HepG2 (cell line): Measurements from ENCODE around the gene LRRC4C. TPM values are rescaled to one million over a fixed set of nuclear protein-coding genes. Genes with fewer than 3 reads are reported as not detected.

Experiments
- ATAC-seq: fragments of 200-7000 bp; cut with Tn5 transposase; 3 replicates; pipeline ENCODE4 v1.9.1; 2020; ENCODE audit warnings: mild to moderate bottlenecking, moderate library complexity
- BruUV-seq: library from RNA; stranded (reverse); fragments of 400-500 nt; replicated peaks from 2 replicates; lab custom pipeline; 2021; lab: Mats Ljungman, UMichigan
- CTCF ChIA-PET: fragments of 300-600 bp; formaldehyde crosslinking; extraction: SDS; loops from one replicate; lab custom pipeline; 2021; ENCODE audit warnings: low total read pairs, inconsistent platforms, low intra/inter-chr PET ratio; lab: Yijun Ruan, JAX
- POLR2A ChIA-PET: fragments of 350-600 bp; sonication (Branson Sonifier 250); formaldehyde crosslinking; loops from one replicate; lab custom pipeline; 2020; ENCODE audit warnings: antibody characterized with exemption, inconsistent platforms; lab: Yijun Ruan, JAX
- DNase-seq: peaks from one replicate; pipeline ENCODE4 v3.0.0-alpha.2; 2015; ENCODE audit warnings: low spot score
- FAIRE-seq: peaks from 3 replicates; lab custom pipeline; 2011; peaks lifted over from hg19 to GRCh38; lab: Jason Lieb, UNC
- H2AFZ ChIP-seq: one replicate; pipeline ENCODE4 v1.6.1; 2011; ENCODE audit warnings: low read length, inconsistent platforms
- H3K27ac ChIP-seq: fragments of 300-600 bp; 3 replicates; pipeline ENCODE4 v1.8.0; 2011; ENCODE audit warnings: mixed run types, mild to moderate bottlenecking, mixed read lengths, low read length, inconsistent platforms; ENCODE audit not compliant: insufficient read depth; ENCODE audit errors: extremely low read length
- H3K27me3 ChIP-seq, 2 experiments: fragments of 200-600 bp in 1 of 2; 2 replicates in 1 of 2; 3 replicates in 1 of 2; pipeline versions ENCODE4 v1.6.0 to v1.8.0; 2011; ENCODE audit warnings: low read length in 2 of 2, mild to moderate bottlenecking in 2 of 2, moderate library complexity in 2 of 2, inconsistent platforms in 1 of 2; ENCODE audit not compliant: insufficient read depth in 2 of 2, control insufficient read depth in 1 of 2
- H3K36me3 ChIP-seq, 2 experiments: fragments of 200-600 bp in 1 of 2; replicated peaks in 1 of 2; 2 replicates in 1 of 2; 3 replicates in 1 of 2; pipeline versions ENCODE4 v1.5.1 to v1.8.0; 2011; ENCODE audit warnings: low read length in 2 of 2, inconsistent platforms in 1 of 2; ENCODE audit not compliant: insufficient read depth in 2 of 2, control insufficient read depth in 1 of 2
- H3K4me1 ChIP-seq: 2 replicates; pipeline ENCODE4 v1.5.1; 2012; ENCODE audit warnings: low read length, inconsistent platforms; ENCODE audit not compliant: insufficient read depth
- H3K4me2 ChIP-seq: 2 replicates; pipeline ENCODE4 v1.6.0; 2011; ENCODE audit warnings: low read depth, low read length, inconsistent platforms
- H3K4me3 ChIP-seq, 3 experiments: fragments of 200-600 bp in 1 of 3; sonication (generic), shearing (Covaris generic) in 1 of 3; replicated peaks in 1 of 3; 2 replicates each; pipeline ENCODE4 v1.5.1; 2011 to 2016; ENCODE audit warnings: low read length in 3 of 3, inconsistent platforms in 2 of 3, low read depth in 2 of 3, mild to moderate bottlenecking in 2 of 3, control low read depth in 1 of 3, mixed read lengths in 1 of 3; ENCODE audit not compliant: insufficient read depth in 1 of 3
- H3K79me2 ChIP-seq: one replicate; pipeline ENCODE4 v1.6.1; 2011; ENCODE audit warnings: low read length, inconsistent platforms; ENCODE audit not compliant: insufficient read depth
- H3K9ac ChIP-seq: 2 replicates; pipeline ENCODE4 v1.6.0; 2011; ENCODE audit warnings: mild to moderate bottlenecking, low read depth, low read length, inconsistent platforms; ENCODE audit not compliant: insufficient read depth
- H3K9me3 ChIP-seq: 2 replicates; pipeline ENCODE4 v1.5.1; 2012; ENCODE audit warnings: mild to moderate bottlenecking, low read length
- H4K20me1 ChIP-seq: 2 replicates; pipeline ENCODE4 v1.6.0; 2011; ENCODE audit warnings: inconsistent platforms, mild to moderate bottlenecking, low read length, moderate library complexity; ENCODE audit not compliant: insufficient read depth
- HMGA1 ChIP-seq: sonication (generic); formaldehyde crosslinking; conservative IDR thresholded peaks from 2 replicates; pipeline ENCODE4 v1.4.0; 2020; ENCODE audit warnings: missing genetic modification reagents
- MIXL1 ChIP-seq: IDR thresholded peaks from 2 replicates; pipeline ENCODE4 v1.6.1; 2016
- RAD21 ChIP-seq: fragments of 450-650 bp; formaldehyde crosslinking; IDR thresholded peaks from 2 replicates; pipeline ENCODE4 v1.5.0; 2020; ENCODE audit warnings: mild to moderate bottlenecking
- SAP130 ChIP-seq: IDR thresholded peaks from 2 replicates; pipeline ENCODE4 v1.6.1; 2016; ENCODE audit warnings: low read depth
- SP140L ChIP-seq: sonication (generic); formaldehyde crosslinking; IDR thresholded peaks from 2 replicates; pipeline ENCODE4 v1.4.0; 2020; ENCODE audit warnings: missing genetic modification reagents, borderline replicate concordance
- TEAD3 ChIP-seq: optimal IDR thresholded peaks from 2 replicates; pipeline ENCODE3; 2016; ENCODE audit warnings: borderline replicate concordance
- ZNF556 ChIP-seq: sonication (generic); formaldehyde crosslinking; IDR thresholded peaks from 2 replicates; pipeline ENCODE4 v1.4.0; 2020; ENCODE audit warnings: mild to moderate bottlenecking, missing genetic modification reagents, borderline replicate concordance
- ZSCAN12 ChIP-seq: sonication (generic); formaldehyde crosslinking; IDR thresholded peaks from 2 replicates; pipeline ENCODE4 v1.9.0; 2021; ENCODE audit warnings: mild to moderate bottlenecking, missing genetic modification reagents
- WGBS: methylation state at CpG from one replicate; pipeline ENCODE4 v1.1.6; 2017; ENCODE audit warnings: low lambda C conversion rate; 5-methylcytosine and 5-hydroxymethylcytosine counted together
- in situ Hi-C: cut with HindIII; loops from 2 replicates; pipeline ENCODE4 v1.10.0; 2017; ENCODE audit warnings: low pct_unique_long_range_greater_than_20kb; ENCODE audit not compliant: extremely low pct_ligation_motif_present
- intact Hi-C: fragments of 100-400 bp; cut with micrococcal nuclease; formaldehyde crosslinking; loops from one replicate; pipeline ENCODE4 v1.10.0; 2022; ENCODE audit not compliant: unreplicated experiment
- polyA plus RNA-seq, 8 experiments: library from polyadenylated mRNA; depleted of rRNA in 3 of 8; stranded (reverse) in 7 of 8; unstranded in 1 of 8; fragments of >200 nt; fragmentation: Illumina TruSeq in 4 of 8; extraction: Trizol in 4 of 8; gene quantifications; 2 replicates each; pipeline versions ENCODE4 v1.2.1 to v1.2.3, GENCODE V29; 2011 to 2016; ENCODE audit warnings: low read depth in 4 of 8, missing spikeins in 1 of 8, mixed read lengths in 1 of 8; ENCODE audit not compliant: insufficient read depth in 1 of 8
- total RNA-seq, 5 experiments: library from RNA; depleted of rRNA; stranded (reverse); fragments of >200 nt; fragmentation: Illumina TruSeq; extraction: Trizol; gene quantifications; 2 replicates each; pipeline ENCODE4 v1.2.3, GENCODE V29; 2016; ENCODE audit warnings: low read depth in 1 of 5
- TF ChIP-seq, protein P1 (sequence below): sonication (generic); formaldehyde crosslinking; IDR thresholded peaks from 2 replicates; pipeline ENCODE4 v1.5.1; 2020; ENCODE audit warnings: mild to moderate bottlenecking, missing genetic modification reagents
- TF ChIP-seq, protein P2 (sequence below): IDR thresholded peaks from 2 replicates; pipeline ENCODE4 v1.6.1; 2016; ENCODE audit warnings: low read depth
- TF ChIP-seq, protein P3 (sequence below): sonication (generic); formaldehyde crosslinking; IDR thresholded peaks from 2 replicates; pipeline ENCODE4 v1.4.0; 2020; ENCODE audit warnings: mild to moderate bottlenecking, missing genetic modification reagents

Gene LRRC4C
- total and polyA plus RNA-seq, 2 of the 13 experiments (the other 11 are each of a cell fraction or from before 2014, with no cell fraction given), result not detected

DNA sequence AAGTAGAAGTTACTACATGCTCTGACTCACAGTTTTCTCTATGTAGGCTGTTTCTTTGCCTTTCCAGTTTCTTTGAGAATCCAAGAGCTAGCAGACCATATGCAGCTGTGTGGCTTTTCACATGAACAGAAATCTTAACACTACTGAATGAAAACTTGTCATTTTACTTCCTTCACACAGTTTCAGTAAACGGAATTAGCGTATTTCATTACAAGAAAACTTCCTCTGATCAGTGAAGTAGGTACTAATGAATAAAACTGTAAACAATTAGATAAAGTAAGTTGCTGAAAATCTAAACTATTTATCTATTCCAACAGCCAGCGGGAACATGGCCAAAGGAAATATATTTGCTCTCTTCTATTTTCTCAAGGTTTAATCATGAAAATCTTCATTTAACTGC, 953.2 kb downstream of the LRRC4C start (continued):
- TF ChIP-seq, protein P1, sequence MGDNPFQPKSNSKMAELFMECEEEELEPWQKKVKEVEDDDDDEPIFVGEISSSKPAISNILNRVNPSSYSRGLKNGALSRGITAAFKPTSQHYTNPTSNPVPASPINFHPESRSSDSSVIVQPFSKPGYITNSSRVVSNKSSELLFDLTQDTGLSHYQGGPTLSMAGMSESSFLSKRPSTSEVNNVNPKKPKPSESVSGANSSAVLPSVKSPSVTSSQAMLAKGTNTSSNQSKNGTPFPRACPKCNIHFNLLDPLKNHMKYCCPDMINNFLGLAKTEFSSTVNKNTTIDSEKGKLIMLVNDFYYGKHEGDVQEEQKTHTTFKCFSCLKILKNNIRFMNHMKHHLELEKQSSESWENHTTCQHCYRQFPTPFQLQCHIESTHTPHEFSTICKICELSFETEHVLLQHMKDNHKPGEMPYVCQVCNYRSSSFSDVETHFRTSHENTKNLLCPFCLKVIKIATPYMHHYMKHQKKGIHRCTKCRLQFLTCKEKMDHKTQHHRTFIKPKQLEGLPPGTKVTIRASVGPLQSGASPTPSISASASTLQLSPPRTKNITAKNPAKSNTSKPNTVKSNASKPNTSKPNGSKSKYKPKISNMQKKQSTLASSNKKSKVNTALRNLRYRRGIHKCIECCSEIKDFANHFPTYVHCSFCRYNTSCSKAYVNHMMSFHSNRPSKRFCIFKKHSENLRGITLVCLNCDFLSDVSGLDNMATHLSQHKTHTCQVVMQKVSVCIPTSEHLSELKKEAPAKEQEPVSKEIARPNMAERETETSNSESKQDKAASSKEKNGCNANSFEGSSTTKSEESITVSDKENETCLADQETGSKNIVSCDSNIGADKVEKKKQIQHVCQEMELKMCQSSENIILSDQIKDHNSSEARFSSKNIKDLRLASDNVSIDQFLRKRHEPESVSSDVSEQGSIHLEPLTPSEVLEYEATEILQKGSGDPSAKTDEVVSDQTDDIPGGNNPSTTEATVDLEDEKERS (CRISPR knock-in tag), result no peak
- TF ChIP-seq RAD21 (CRISPR knock-in tag), result no peak
- TF ChIP-seq, all 625 proteins: peak for 0

DNA sequence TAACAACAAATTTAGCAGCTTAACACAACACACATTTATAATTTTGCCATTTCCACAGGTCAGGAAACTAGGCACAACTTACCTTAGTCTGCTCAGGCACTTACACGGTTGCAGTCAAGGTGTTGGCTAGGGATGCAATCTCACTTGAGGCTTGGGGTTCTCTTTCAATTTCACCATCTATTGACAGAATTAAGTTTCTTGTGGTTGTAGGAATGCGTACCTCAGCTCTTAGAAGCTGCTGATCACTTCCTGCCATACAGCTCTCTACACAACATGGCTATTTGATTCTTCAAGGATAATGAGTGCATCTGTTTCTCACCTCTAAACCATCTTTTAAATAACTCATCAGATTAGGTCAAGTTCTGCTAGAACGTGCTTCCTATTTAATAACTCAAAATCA, 968.1 kb downstream of the LRRC4C start:
- FAIRE-seq (no peak), DNase-seq (no peak), ATAC-seq (no peak)
- Histone ChIP-seq H3K4me3 (no peak overlapping the region), H2AFZ (no peak overlapping the region), H3K27ac (no peak overlapping the region), H3K79me2 (no peaks in the 10 kb centered on the region), H4K20me1 (no peaks in the 10 kb centered on the region), H3K4me2 (no peak overlapping the region), H3K4me1 (no peaks in the 10 kb centered on the region), H3K27me3 (no peaks in the 10 kb centered on the region), H3K9ac (no peak overlapping the region), H3K9me3 (peaks cover 24% of the 10 kb centered on the region), H3K36me3 (no peaks in the 10 kb centered on the region)
- BruUV-seq, result no TSS peak
- intact Hi-C loops (no loop called here), in situ Hi-C loops (no loop called here)
- ChIA-PET CTCF (no interaction called here), POLR2A (no interaction called here)
- 29% methylated on average over 3 of the region's 3 CpGs for WGBS
- TF ChIP-seq ZNF556 (CRISPR knock-in tag), result no peak
- TF ChIP-seq, protein P2, sequence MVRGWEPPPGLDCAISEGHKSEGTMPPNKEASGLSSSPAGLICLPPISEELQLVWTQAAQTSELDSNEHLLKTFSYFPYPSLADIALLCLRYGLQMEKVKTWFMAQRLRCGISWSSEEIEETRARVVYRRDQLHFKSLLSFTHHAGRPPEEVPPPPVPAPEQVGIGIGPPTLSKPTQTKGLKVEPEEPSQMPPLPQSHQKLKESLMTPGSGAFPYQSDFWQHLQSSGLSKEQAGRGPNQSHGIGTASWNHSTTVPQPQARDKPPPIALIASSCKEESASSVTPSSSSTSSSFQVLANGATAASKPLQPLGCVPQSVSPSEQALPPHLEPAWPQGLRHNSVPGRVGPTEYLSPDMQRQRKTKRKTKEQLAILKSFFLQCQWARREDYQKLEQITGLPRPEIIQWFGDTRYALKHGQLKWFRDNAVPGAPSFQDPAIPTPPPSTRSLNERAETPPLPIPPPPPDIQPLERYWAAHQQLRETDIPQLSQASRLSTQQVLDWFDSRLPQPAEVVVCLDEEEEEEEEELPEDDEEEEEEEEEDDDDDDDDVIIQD (CRISPR knock-in tag), result no peak
- TF ChIP-seq, protein P3, sequence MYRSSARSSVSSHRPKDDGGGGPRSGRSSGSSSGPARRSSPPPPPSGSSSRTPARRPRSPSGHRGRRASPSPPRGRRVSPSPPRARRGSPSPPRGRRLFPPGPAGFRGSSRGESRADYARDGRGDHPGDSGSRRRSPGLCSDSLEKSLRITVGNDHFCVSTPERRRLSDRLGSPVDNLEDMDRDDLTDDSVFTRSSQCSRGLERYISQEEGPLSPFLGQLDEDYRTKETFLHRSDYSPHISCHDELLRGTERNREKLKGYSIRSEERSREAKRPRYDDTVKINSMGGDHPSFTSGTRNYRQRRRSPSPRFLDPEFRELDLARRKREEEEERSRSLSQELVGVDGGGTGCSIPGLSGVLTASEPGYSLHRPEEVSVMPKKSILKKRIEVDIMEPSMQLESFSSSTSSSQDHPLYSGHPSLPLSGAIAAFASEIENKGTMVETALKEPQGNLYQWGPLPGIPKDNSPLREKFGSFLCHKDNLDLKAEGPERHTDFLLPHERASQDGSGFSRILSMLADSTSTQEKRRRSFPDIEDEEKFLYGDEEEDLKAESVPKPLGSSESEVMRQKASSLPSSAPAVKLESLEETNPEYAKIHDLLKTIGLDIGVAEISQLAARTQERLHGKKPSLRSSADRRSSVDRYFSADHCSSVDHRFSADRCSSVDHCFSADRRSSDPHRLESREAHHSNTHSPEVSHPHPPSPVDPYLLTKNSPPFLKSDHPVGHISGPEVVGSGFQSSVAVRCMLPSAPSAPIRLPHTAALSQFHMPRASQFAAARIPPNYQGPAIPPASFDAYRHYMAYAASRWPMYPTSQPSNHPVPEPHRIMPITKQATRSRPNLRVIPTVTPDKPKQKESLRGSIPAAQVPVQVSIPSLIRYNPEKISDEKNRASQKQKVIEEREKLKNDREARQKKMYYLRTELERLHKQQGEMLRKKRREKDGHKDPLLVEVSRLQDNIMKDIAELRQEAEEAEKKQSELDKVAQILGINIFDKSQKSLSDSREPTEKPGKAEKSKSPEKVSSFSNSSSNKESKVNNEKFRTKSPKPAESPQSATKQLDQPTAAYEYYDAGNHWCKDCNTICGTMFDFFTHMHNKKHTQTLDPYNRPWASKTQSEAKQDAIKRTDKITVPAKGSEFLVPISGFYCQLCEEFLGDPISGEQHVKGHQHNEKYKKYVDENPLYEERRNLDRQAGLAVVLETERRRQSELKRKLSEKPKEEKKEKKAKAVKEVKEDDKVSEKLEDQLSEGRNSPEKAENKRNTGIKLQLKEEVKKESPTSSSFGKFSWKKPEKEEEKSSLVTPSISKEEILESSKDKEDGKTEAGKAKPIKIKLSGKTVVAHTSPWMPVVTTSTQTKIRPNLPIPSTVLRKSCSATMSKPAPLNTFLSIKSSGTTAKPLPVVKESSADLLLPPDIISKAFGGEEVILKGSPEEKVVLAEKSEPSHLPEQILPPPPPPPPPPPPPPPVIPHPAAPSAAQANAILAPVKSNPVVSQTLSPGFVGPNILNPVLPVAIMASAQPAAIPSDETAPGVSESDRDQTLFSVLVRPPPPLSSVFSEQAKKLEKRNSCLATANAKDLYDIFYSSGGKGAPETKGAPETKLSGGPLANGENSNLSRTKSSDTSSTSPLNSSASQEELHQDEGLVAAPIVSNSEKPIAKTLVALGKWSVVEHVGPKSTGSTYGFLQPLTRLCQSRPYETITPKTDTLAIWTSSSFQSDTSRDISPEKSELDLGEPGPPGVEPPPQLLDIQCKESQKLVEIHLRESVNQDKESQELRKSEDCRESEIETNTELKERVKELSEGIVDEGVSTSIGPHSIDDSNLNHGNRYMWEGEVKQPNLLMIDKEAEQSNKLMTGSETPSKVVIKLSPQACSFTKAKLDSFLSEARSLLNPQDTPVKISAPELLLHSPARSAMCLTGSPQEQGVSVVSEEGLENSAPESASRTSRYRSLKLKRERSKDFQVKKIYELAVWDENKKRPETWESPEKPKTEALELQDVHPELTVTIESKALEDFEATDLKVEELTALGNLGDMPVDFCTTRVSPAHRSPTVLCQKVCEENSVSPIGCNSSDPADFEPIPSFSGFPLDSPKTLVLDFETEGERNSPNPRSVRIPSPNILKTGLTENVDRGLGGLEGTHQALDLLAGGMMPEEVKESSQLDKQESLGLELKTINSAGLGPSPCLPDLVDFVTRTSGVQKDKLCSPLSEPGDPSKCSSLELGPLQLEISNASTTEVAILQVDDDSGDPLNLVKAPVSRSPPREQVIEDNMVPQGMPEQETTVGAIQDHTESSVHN (CRISPR knock-in tag), result no peak
- no peak for TF ChIP-seq TEAD3 (CRISPR knock-in tag)
- no peak for TF ChIP-seq SAP130 (CRISPR knock-in tag)
- no peak for TF ChIP-seq SP140L (CRISPR knock-in tag)
- no peak for TF ChIP-seq ZSCAN12 (CRISPR knock-in tag)
- no peak for TF ChIP-seq MIXL1 (CRISPR knock-in tag)
- no peak for TF ChIP-seq HMGA1
